CMK (cell line): ENCODE measurements around the gene SOBP.
"Not testable (repeated sequence)": the region's sequence is repeated elsewhere in the genome, so short reads cannot be mapped to it uniquely, and the experiment has no call there.

ENCODE experiments used
- DNase-seq: peaks from one replicate; pipeline ENCODE4 v3.0.0-alpha.2; 2010; ENCODE audit warnings: low read depth

The SOBP gene

GRCh38 chr6:107550906-107551305 lies 61.0 kb downstream of the SOBP start:
- DNase-seq: no peak

DNA sequence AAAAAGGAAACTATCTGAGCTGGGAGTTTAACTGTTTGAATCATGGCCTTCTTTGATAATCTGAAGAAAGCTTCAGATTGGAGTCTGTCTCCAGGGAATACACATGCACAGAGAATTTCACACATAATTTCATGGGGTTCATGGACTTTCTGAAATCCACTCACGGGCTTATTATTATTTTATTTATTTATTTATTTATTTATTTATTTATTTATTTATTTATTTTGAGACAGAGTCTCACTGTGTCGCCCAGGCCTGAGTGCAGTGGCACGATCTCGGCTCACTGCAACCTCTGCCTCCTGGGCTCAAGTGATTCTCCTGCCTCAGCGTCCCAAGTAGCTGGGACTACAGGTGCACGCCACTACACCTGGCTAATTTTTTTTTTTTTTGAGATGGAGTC lies 63.2 kb downstream of the SOBP start:
- DNase-seq: not testable (repeated sequence)

- DNase-seq: no peak
Measured at GRCh38 chr6:107554326-107554725, 64.4 kb downstream of the SOBP start.

DNA sequence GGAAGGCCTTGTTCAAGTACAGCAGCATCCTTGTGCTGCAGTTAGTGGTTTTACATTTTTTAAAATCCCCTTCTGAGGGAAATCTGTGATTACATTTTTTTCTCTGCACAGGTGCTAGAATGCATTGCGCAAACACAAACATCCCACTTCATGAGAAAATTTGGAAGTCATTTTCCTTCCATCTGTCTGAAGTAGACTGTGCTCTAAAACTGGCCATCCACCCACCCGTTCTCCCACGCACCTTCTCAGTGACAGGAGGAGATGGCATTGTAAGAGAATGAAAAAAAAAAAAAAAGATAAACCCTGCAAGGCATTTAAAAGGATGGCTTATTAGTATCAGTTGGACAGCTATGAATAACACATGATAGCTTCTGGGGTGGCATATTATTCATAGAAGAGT lies 65.0 kb downstream of the SOBP start:
- DNase-seq: no peak

DNA sequence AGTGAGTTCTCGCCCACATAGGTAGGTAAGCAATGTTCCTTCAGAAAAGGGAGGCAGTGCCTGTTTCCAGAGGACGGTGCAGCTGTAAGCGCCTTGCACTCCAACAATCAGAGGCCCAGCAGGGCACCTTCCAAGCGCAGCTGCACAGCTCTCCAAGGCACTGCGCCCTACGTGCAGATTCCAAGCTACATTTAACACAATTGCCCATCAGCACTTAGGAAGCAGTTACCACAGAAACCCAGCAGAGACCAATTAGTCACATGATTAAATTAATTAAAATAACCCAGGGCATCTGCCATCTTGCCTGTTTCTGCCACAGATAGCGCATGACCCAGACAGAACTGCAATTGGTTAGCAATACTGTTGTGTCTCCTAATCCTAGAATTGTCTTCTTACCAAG lies 65.5 kb downstream of the SOBP start:
- DNase-seq: no peak

- no peak for DNase-seq
Measured at GRCh38 chr6:107556082-107556481, 66.2 kb downstream of the SOBP start.

DNA sequence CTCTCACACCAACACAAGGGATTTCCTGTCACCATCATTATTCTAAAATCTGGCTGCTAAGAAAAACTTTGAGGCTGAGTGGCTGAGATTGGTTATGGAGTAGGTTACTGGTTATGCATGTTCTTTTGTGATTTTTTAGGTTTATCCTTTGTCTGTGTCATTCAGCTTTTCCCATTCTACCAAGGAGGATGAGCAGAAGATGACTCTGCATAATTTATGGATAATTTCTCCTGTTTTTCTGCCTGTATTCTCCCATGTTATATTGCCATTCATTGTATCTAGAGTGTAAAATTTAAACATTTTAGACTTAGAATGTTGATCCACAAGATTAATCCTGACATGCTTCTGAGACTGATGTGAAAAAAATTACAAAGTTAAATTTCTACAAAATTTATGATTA lies 67.8 kb downstream of the SOBP start:
- DNase-seq: no peak

GRCh38 chr6:107560657-107561056 lies 70.7 kb downstream of the SOBP start:
- no peak for DNase-seq

- no peak for DNase-seq
Measured at GRCh38 chr6:107561306-107561705, 71.4 kb downstream of the SOBP start.

- no peak for DNase-seq
Measured at GRCh38 chr6:107563694-107564588, 74.0 kb downstream of the SOBP start.

- DNase-seq: no peak
Measured at GRCh38 chr6:107564589-107564951, 74.7 kb downstream of the SOBP start.

DNA sequence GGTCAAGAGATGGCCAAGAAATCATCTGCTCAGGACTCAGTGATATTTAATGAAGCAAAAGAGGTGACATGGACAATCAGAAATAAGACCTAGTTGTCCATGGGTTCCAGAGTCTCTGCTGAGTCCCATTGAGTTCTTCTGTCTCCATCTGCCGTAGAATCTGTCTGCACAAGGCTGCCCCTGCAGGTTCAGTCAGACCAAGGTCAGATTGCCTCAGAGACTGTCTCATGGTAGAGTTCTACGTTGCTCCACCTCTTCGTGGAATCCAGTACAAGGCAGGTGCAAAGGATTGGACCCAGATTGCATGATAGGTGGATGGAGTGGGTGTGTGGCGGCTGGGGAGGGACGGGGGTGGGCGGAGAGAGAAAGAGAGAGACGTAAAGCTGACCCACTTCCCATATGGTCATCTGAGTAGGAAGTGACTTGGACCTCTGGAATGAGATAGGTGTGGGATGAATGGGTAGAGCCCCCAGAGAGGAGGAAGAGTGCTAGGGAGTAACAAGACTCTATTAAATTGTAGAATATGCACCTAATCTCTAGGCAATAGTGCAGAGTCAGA lies 75.3 kb downstream of the SOBP start:
- DNase-seq: no peak

GRCh38 chr6:107567643-107568042 lies 77.7 kb downstream of the SOBP start:
- no peak for DNase-seq

DNA sequence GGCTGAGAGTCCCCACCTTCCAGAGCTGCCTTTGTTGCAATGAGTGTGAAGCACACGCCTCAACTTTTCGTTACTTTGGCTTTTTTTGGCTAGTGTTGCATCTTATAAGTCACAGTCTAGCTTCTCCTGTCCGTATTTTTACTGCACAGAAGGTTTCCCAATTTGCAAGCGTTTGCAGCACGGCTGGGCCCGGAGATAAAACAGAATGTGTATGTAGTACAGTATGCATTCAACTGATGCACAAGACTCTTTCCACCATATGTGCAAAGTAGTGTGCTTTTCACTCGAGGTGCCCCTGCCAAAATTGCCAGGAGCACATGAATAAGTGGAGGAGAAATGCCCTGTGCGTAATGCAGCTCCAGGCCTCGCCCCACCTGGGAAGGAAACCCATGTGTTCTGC lies 79.6 kb downstream of the SOBP start:
- DNase-seq: no peak

DNA sequence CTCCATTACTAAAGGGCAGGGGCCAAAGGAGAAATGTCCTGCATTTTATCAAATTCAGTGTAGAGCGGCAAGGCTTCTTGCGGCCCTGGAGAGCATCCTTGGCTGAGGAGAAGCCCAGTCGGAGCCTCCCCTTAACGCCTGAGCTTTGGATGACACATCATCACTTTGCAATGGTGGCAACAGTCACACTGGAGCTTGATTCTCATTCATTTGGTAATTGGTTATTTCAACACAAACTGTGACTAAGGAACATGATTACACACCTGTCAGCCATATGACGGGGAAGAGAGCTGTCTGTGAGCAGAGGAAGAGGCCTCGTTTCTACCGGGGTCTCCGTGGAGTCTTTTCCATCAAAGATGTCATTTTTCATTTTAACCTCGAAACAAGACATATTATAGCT lies 81.4 kb downstream of the SOBP start:
- no peak for DNase-seq

DNA sequence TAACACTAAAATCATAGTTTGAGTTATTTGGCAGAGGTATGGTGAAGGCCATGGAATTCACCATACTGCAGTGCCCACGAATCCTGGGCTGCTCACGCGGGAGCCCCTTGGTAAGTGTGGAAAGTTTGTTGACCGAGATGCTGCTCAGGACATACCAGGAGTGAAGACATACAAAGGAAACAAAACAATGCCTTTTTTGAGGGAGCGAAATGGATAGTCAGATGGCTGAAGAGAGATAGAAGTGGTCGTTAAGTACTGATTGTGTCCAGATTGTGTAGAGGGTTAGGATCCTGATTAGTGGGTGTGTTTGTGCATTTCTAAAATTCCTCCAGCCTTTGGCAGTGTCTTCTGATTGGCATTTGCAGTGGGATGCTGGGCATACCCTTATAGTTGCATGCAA lies 83.0 kb downstream of the SOBP start:
- DNase-seq: no peak

- DNase-seq: no peak
Measured at GRCh38 chr6:107574856-107575255, 84.9 kb downstream of the SOBP start.

GRCh38 chr6:107576852-107577251 lies 86.9 kb downstream of the SOBP start:
- DNase-seq: no peak

- no peak for DNase-seq
Measured at GRCh38 chr6:107578642-107579341, 88.9 kb downstream of the SOBP start.

GRCh38 chr6:107579456-107580056 lies 89.6 kb downstream of the SOBP start:
- no peak for DNase-seq

DNA sequence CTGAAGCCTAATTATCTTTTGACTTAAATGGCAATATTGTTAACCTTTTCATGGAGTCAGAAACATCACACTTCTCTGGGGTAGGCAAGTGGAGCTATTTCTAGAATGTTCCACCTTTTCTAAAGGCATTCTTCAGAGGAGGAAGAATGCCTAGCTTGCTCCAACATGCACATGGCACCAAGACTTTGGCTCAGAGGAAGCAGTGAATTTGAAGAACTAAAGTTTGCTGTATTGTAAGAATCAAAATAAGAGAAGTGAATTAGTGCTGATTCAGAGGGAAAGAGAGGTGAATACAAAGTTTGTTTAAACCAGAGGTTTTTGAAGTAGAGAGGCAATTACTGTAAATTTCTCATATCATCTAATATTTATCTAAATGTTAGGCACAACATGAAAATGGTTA lies 92.2 kb downstream of the SOBP start:
- DNase-seq: no peak

DNA sequence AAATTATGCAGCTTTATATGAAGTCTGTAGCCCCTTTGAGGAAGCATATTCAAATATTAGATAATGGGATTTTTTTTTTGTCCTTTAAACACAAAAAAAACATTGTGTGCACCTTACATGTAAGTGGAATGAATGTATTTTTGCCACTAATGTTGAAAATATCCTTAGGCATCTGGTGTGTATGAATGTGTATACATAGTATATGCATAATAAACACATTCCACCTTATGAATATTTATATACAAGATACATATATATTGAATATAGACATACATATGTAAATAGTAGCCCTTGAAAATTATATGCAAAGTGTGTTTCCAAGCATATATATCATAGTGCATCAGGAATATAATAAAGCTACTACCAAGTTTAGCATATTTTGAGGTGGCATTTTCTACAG lies 94.8 kb downstream of the SOBP start:
- DNase-seq: no peak
